Osteoblast (primary cell): Measurements from ENCODE around the gene TECRL. TPM values are rescaled to one million over a fixed set of nuclear protein-coding genes. Genes with fewer than 3 reads are reported as not detected.

Source experiments
- DNase-seq: peaks from one replicate; pipeline ENCODE4 v3.0.0; 2011; ENCODE audit warnings: low spot score, mixed read lengths; ENCODE audit not compliant: insufficient read length; ENCODE audit errors: missing footprints
- H2AFZ ChIP-seq: 2 replicates; pipeline ENCODE4 v1.6.0; 2011; ENCODE audit warnings: mild to moderate bottlenecking, low read length
- H3K27ac ChIP-seq: 2 replicates; pipeline ENCODE4 v1.5.1; 2011; ENCODE audit warnings: mild to moderate bottlenecking, low read depth, low read length, moderate library complexity
- H3K27me3 ChIP-seq: 2 replicates; pipeline ENCODE4 v1.6.0; 2012; ENCODE audit warnings: mild to moderate bottlenecking, control low read depth, inconsistent platforms, low read length, moderate library complexity; ENCODE audit not compliant: insufficient read depth
- H3K36me3 ChIP-seq: 2 replicates; pipeline ENCODE4 v1.5.1; 2011; ENCODE audit warnings: mild to moderate bottlenecking, low read length, control low read depth, moderate library complexity; ENCODE audit not compliant: insufficient read depth
- H3K4me1 ChIP-seq: 2 replicates; pipeline ENCODE4 v1.5.1; 2011; ENCODE audit warnings: mild to moderate bottlenecking, low read length, control low read depth, moderate library complexity; ENCODE audit not compliant: insufficient read depth
- H3K4me2 ChIP-seq: 2 replicates; pipeline ENCODE4 v1.6.0; 2011; ENCODE audit warnings: mild to moderate bottlenecking, low read length; ENCODE audit not compliant: insufficient read depth
- H3K4me3 ChIP-seq: fragments of 200-600 bp; sonication (generic); 3 replicates; pipeline ENCODE4 v1.5.1; 2012; ENCODE audit warnings: mild to moderate bottlenecking, low read length, inconsistent platforms; ENCODE audit not compliant: insufficient read depth
- H3K79me2 ChIP-seq: 2 replicates; pipeline ENCODE4 v1.6.0; 2012; ENCODE audit warnings: mild to moderate bottlenecking, low read length, control low read depth, inconsistent platforms; ENCODE audit not compliant: insufficient read depth
- H3K9me3 ChIP-seq: 2 replicates; pipeline ENCODE4 v1.5.1; 2011; ENCODE audit warnings: low read depth, low read length, control low read depth
- H4K20me1 ChIP-seq: 2 replicates; pipeline ENCODE4 v1.6.0; 2012; ENCODE audit warnings: mild to moderate bottlenecking, low read length, control low read depth; ENCODE audit not compliant: insufficient read depth
- CTCF ChIP-seq: IDR thresholded peaks from 2 replicates; pipeline ENCODE4 v1.5.1; 2011; ENCODE audit warnings: mild to moderate bottlenecking, low read depth, low read length, moderate library complexity; ENCODE audit errors: extremely low read depth
- total RNA-seq: library from RNA; depleted of rRNA; stranded (reverse); fragments of >200 nt; gene quantifications from 2 replicates; pipeline ENCODE4 v1.2.3, GENCODE V29; 2012

The TECRL gene
- total RNA-seq, 1 donor = not detected

GRCh38 chr4:64266263-64266662 is 143.0 kb downstream of the TECRL start:
- no peak for TF ChIP-seq CTCF
- no peak overlapping the region for H2AFZ ChIP-seq
- no peak for DNase-seq
- H3K4me3 ChIP-seq = no peak overlapping the region
- H4K20me1 ChIP-seq = no peaks in the 10 kb centered on the region
- no peaks in the 10 kb centered on the region for H3K27me3 ChIP-seq
- H3K36me3 ChIP-seq = no peaks in the 10 kb centered on the region
- no peak overlapping the region for H3K27ac ChIP-seq
- H3K79me2 ChIP-seq = no peaks in the 10 kb centered on the region
- H3K9me3 ChIP-seq = peaks cover 4% of the 10 kb centered on the region
- H3K4me2 ChIP-seq = no peak overlapping the region
- H3K4me1 ChIP-seq = no peaks in the 10 kb centered on the region

- Histone ChIP-seq H3K36me3 (no peaks in the 10 kb centered on the region), H3K4me3 (no peak overlapping the region), H3K79me2 (no peaks in the 10 kb centered on the region), H3K27me3 (no peaks in the 10 kb centered on the region), H3K4me2 (no peak overlapping the region), H3K4me1 (no peaks in the 10 kb centered on the region), H3K9me3 (peaks cover 2% of the 10 kb centered on the region), H3K27ac (no peak overlapping the region), H2AFZ (no peak overlapping the region), H4K20me1 (no peaks in the 10 kb centered on the region)
- no peak for DNase-seq
- TF ChIP-seq CTCF = no peak
Measured at GRCh38 chr4:64251781-64252180, 157.5 kb downstream of the TECRL start.

- H3K79me2 ChIP-seq = no peaks in the 10 kb centered on the region
- no peak overlapping the region for H2AFZ ChIP-seq
- peaks cover 2% of the 10 kb centered on the region for H3K9me3 ChIP-seq
- H4K20me1 ChIP-seq = no peaks in the 10 kb centered on the region
- TF ChIP-seq CTCF = no peak
- H3K27me3 ChIP-seq = no peaks in the 10 kb centered on the region
- no peaks in the 10 kb centered on the region for H3K4me1 ChIP-seq
- no peak for DNase-seq
- H3K4me2 ChIP-seq = no peak overlapping the region
- H3K4me3 ChIP-seq = no peak overlapping the region
- no peak overlapping the region for H3K27ac ChIP-seq
- no peaks in the 10 kb centered on the region for H3K36me3 ChIP-seq
Measured at GRCh38 chr4:64250488-64250887, 158.8 kb downstream of the TECRL start.

- Histone ChIP-seq H2AFZ (no peak overlapping the region), H3K36me3 (no peaks in the 10 kb centered on the region), H4K20me1 (no peaks in the 10 kb centered on the region), H3K4me1 (no peaks in the 10 kb centered on the region), H3K27me3 (no peaks in the 10 kb centered on the region), H3K9me3 (peaks cover 2% of the 10 kb centered on the region), H3K79me2 (no peaks in the 10 kb centered on the region), H3K4me3 (no peak overlapping the region), H3K27ac (no peak overlapping the region), H3K4me2 (no peak overlapping the region)
- TF ChIP-seq CTCF = no peak
- DNase-seq = no peak
Measured at GRCh38 chr4:64250061-64250460, 159.2 kb downstream of the TECRL start.
